HG02588 (cell line): ENCODE measurements around the gene FUCA1.
"Not testable (repeated sequence)": the region's sequence is repeated elsewhere in the genome, so short reads cannot be mapped to it uniquely, and the experiment has no call there.

ENCODE experiments used
- ATAC-seq: cut with Tn5 transposase; IDR thresholded peaks from one replicate; pipeline ENCODE4 v1.9.1; 2021; ENCODE audit warnings: mild to moderate bottlenecking, moderate library complexity; ENCODE audit not compliant: unreplicated experiment

Gene FUCA1

GRCh38 chr1:23843644-23844043 lies 24.4 kb downstream of the FUCA1 start:
- no peak for ATAC-seq

- peak; percentile 63 for ATAC-seq
These were observed 29.7 kb downstream of the FUCA1 start for GRCh38 chr1:23838401-23838866.

GRCh38 chr1:23837908-23838307 lies 30.2 kb downstream of the FUCA1 start:
- no peak for ATAC-seq

GRCh38 chr1:23836037-23836436 lies 32.1 kb downstream of the FUCA1 start:
- ATAC-seq = no peak

- ATAC-seq = not testable (repeated sequence)
These were observed 33.9 kb downstream of the FUCA1 start for GRCh38 chr1:23834156-23834555.

GRCh38 chr1:23827717-23828116 lies 40.4 kb downstream of the FUCA1 start:
- ATAC-seq = no peak

GRCh38 chr1:23826590-23826989 lies 41.5 kb downstream of the FUCA1 start:
- ATAC-seq = not testable (repeated sequence)

- no peak for ATAC-seq
These were observed 42.1 kb downstream of the FUCA1 start for GRCh38 chr1:23825762-23826522.

GRCh38 chr1:23825076-23825761 lies 42.9 kb downstream of the FUCA1 start, which contains the start of gene HMGCL:
Gene HMGCL, minus strand, starts transcription at chr1:23825429. Its CDS starts 14 bp downstream, at chr1:23825415.
- ATAC-seq = peak; percentile 84

GRCh38 chr1:23824711-23825075 lies 43.4 kb downstream of the FUCA1 start:
- ATAC-seq = no peak

GRCh38 chr1:23823767-23824166 lies 44.3 kb downstream of the FUCA1 start:
- no peak for ATAC-seq

- no peak for ATAC-seq
These were observed 50.5 kb downstream of the FUCA1 start for GRCh38 chr1:23817633-23818032.

- ATAC-seq = no peak
These were observed 51.2 kb downstream of the FUCA1 start for GRCh38 chr1:23816906-23817305.

- no peak for ATAC-seq
These were observed 51.7 kb downstream of the FUCA1 start for GRCh38 chr1:23816361-23816760.

GRCh38 chr1:23814016-23814415 lies 54.1 kb downstream of the FUCA1 start:
- no peak for ATAC-seq

- ATAC-seq = no peak
These were observed 57.1 kb downstream of the FUCA1 start for GRCh38 chr1:23810818-23811540.

GRCh38 chr1:23809751-23810171 lies 58.3 kb downstream of the FUCA1 start:
- peak; percentile 67 for ATAC-seq

- ATAC-seq = no peak
These were observed 60.6 kb downstream of the FUCA1 start for GRCh38 chr1:23807453-23807852.

GRCh38 chr1:23806280-23806679 lies 61.8 kb downstream of the FUCA1 start:
- no peak for ATAC-seq

- no peak for ATAC-seq
These were observed 63.1 kb downstream of the FUCA1 start for GRCh38 chr1:23805025-23805424.

- no peak for ATAC-seq
These were observed 63.8 kb downstream of the FUCA1 start for GRCh38 chr1:23804183-23804835.
